SK-N-SH treated with all-trans-retinoic acid at 6 μM for 48 hours (cell line): ENCODE data around the gene TEX26.

Experiments used
- ATAC-seq: fragments of 200-7000 bp; cut with Tn5 transposase; 3 replicates; pipeline ENCODE4 v1.9.1; 2020; ENCODE audit warnings: mild to moderate bottlenecking, moderate library complexity
- ARNTL ChIP-seq: fragments of 450-650 bp; formaldehyde crosslinking; IDR thresholded peaks from 2 replicates; pipeline ENCODE4 v1.5.0; 2020; ENCODE audit warnings: low read depth, mild to moderate bottlenecking, moderate library complexity, borderline replicate concordance
- BACH2 ChIP-seq: fragments of 250-450 bp; sonication (Bioruptor Pico); IDR thresholded peaks from 2 replicates; pipeline ENCODE4 v1.9.0; 2021; ENCODE audit warnings: mild to moderate bottlenecking, borderline replicate concordance
- CREB5 ChIP-seq: fragments of 250-450 bp; sonication (Bioruptor Pico); IDR thresholded peaks from 2 replicates; pipeline ENCODE4 v1.5.1; 2020; ENCODE audit warnings: low read depth, mild to moderate bottlenecking, moderate library complexity
- CSDC2 ChIP-seq: fragments of 250-450 bp; sonication (Bioruptor Pico); IDR thresholded peaks from 2 replicates; pipeline ENCODE4 v1.5.0; 2020; ENCODE audit warnings: mild to moderate bottlenecking, moderate library complexity
- CSRNP3 ChIP-seq: fragments of 250-450 bp; sonication (Bioruptor Pico); IDR thresholded peaks from 2 replicates; pipeline ENCODE4 v1.5.1; 2021; ENCODE audit warnings: mild to moderate bottlenecking, moderate library complexity
- ESRRG ChIP-seq: fragments of 250-450 bp; sonication (Bioruptor Pico); IDR thresholded peaks from 2 replicates; pipeline ENCODE4 v1.6.1; 2021; ENCODE audit warnings: mild to moderate bottlenecking
- GLIS3 ChIP-seq: fragments of 250-450 bp; sonication (Bioruptor Pico); IDR thresholded peaks from 2 replicates; pipeline ENCODE4 v1.5.0; 2020; ENCODE audit warnings: mild to moderate bottlenecking, moderate library complexity
- OSR1 ChIP-seq: fragments of 250-450 bp; sonication (Bioruptor Pico); IDR thresholded peaks from 2 replicates; pipeline ENCODE4 v1.8.0; 2022; ENCODE audit warnings: moderate library complexity, mild to moderate bottlenecking, inconsistent platforms
- PATZ1 ChIP-seq: fragments of 250-450 bp; sonication (Bioruptor Pico); IDR thresholded peaks from 2 replicates; pipeline ENCODE4 v1.8.0; 2020; ENCODE audit warnings: mild to moderate bottlenecking, moderate library complexity, borderline replicate concordance
- POU6F1 ChIP-seq: fragments of 250-450 bp; sonication (Bioruptor Pico); IDR thresholded peaks from 2 replicates; pipeline ENCODE4 v1.8.0; 2021; ENCODE audit warnings: low read depth, mild to moderate bottlenecking, moderate library complexity, borderline replicate concordance
- PPARA ChIP-seq: fragments of 250-450 bp; sonication (Bioruptor Pico); IDR thresholded peaks from 2 replicates; pipeline ENCODE4 v1.5.0; 2020; ENCODE audit warnings: mild to moderate bottlenecking, borderline replicate concordance
- RARB ChIP-seq: fragments of 250-450 bp; sonication (Bioruptor Pico); IDR thresholded peaks from 2 replicates; pipeline ENCODE4 v1.8.0; 2021; ENCODE audit warnings: mild to moderate bottlenecking, moderate library complexity
- SNAI2 ChIP-seq: fragments of 250-450 bp; sonication (Bioruptor Pico); IDR thresholded peaks from 2 replicates; pipeline ENCODE4 v1.5.0; 2020; ENCODE audit warnings: mild to moderate bottlenecking, moderate library complexity
- TCF4 ChIP-seq: fragments of 250-450 bp; sonication (Bioruptor Pico); IDR thresholded peaks from 2 replicates; pipeline ENCODE4 v1.8.0; 2021; ENCODE audit warnings: mild to moderate bottlenecking, moderate library complexity, borderline replicate concordance
- TOX ChIP-seq: fragments of 250-450 bp; sonication (Bioruptor Pico); IDR thresholded peaks from 2 replicates; pipeline ENCODE4 v1.8.0; 2021; ENCODE audit warnings: mild to moderate bottlenecking, moderate library complexity, borderline replicate concordance
- ZC3H10 ChIP-seq: fragments of 250-450 bp; sonication (Bioruptor Pico); IDR thresholded peaks from 2 replicates; pipeline ENCODE4 v1.5.1; 2021; ENCODE audit warnings: mild to moderate bottlenecking, moderate library complexity
- ZFP3 ChIP-seq: fragments of 250-450 bp; sonication (Bioruptor Pico); IDR thresholded peaks from 2 replicates; pipeline ENCODE4 v1.5.0; 2020; ENCODE audit warnings: mild to moderate bottlenecking, moderate library complexity
- ZFP30 ChIP-seq: fragments of 450-650 bp; formaldehyde crosslinking; IDR thresholded peaks from 2 replicates; pipeline ENCODE4 v1.5.0; 2022; ENCODE audit warnings: mild to moderate bottlenecking, moderate library complexity
- ZNF565 ChIP-seq: fragments of 450-650 bp; formaldehyde crosslinking; conservative IDR thresholded peaks from 2 replicates; pipeline ENCODE4 v1.5.0; 2020; ENCODE audit warnings: low read depth, mild to moderate bottlenecking, moderate library complexity
- ZNF70 ChIP-seq: fragments of 450-650 bp; formaldehyde crosslinking; IDR thresholded peaks from 2 replicates; pipeline ENCODE4 v1.5.0; 2020; ENCODE audit warnings: mild to moderate bottlenecking, moderate library complexity
- ZNF8 ChIP-seq: fragments of 450-650 bp; formaldehyde crosslinking; IDR thresholded peaks from 2 replicates; pipeline ENCODE4 v1.5.0; 2020; ENCODE audit warnings: mild to moderate bottlenecking, moderate library complexity
- TF ChIP-seq, protein P1 (sequence below): fragments of 250-450 bp; sonication (Bioruptor Pico); IDR thresholded peaks from 2 replicates; pipeline ENCODE4 v1.5.0; 2020; ENCODE audit warnings: mild to moderate bottlenecking, moderate library complexity

TEX26 gene

DNA sequence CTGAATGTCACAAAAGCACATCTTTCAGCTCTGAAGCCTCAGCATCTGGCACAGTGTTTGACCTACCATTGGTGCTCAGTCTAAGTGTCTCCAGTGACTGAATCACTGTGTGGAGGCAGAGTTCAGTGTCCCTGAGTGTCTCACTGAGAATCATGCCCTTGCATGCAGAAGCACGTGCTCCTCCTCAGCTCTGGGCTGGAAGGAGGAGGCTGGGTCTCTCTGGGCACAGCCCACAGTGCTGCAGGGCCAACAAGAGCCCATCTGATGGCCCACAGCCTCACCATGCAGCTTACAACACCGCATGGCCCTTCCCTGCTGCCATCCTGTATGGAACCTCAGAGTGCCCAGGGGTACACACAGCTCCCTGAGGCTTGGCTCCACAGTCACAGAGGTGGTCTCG lies 86.1 kb downstream of the TEX26 start:
- no peak for ATAC-seq

GRCh38 chr13:31020996-31021395 lies 88.5 kb downstream of the TEX26 start:
- TF ChIP-seq ZFP30 (CRISPR knock-in tag) (no peak), PPARA (CRISPR knock-in tag) (no peak), TOX (CRISPR knock-in tag) (no peak), RARB (CRISPR knock-in tag) (no peak), OSR1 (CRISPR knock-in tag) (no peak), ZNF8 (CRISPR knock-in tag) (no peak), GLIS3 (CRISPR knock-in tag) (no peak), SNAI2 (CRISPR knock-in tag) (no peak), BACH2 (CRISPR knock-in tag) (no peak), ESRRG (no peak), TCF4 (CRISPR knock-in tag) (no peak), PATZ1 (no peak), CSDC2 (CRISPR knock-in tag) (no peak), POU6F1 (CRISPR knock-in tag) (no peak), CREB5 (CRISPR knock-in tag) (no peak), ZNF565 (CRISPR knock-in tag) (no peak), ZFP3 (CRISPR knock-in tag) (no peak), ARNTL (no peak)
- TF ChIP-seq, all 23 proteins: peak for 0
- ATAC-seq, result no peak

More for the DNA sequence above, 86.1 kb downstream of the TEX26 start:
- no peak for TF ChIP-seq ARNTL
- TF ChIP-seq RARB (CRISPR knock-in tag), result no peak
- no peak for TF ChIP-seq POU6F1 (CRISPR knock-in tag)
- no peak for TF ChIP-seq CSRNP3 (CRISPR knock-in tag)
- no peak for TF ChIP-seq ESRRG

DNA sequence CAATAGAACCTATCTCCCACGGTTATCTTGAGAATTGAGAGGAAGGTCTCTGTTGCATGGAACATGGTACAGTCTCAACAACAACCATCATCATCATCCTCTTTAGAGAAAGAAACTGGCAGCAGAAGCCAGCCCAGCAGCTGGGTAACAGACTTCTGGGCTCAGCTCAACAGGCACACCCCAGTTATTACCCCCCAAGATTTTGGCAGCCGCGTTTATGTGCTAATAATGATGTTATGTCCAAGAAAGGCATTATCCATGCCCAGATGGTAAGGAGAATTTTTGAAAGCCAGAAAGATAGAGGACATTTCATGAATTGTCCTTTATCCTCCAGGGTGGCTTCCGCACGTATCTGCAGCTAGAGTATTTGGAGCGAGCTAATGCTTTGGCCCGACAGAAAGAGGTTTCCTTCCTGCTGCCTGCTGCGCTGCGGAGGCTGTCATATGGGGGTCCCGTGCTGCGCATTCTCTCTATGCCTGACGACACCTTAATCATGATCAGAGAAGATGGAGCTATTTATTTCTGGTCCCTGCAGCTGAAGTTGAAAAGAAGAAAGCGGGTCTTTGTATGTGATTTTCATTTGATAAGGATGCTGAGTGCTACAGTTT lies 89.9 kb downstream of the TEX26 start:
- TF ChIP-seq ZNF70 (CRISPR knock-in tag) (no peak), BACH2 (CRISPR knock-in tag) (no peak), ZFP3 (CRISPR knock-in tag) (no peak), ESRRG (no peak), TOX (CRISPR knock-in tag) (no peak), ZC3H10 (CRISPR knock-in tag) (no peak), GLIS3 (CRISPR knock-in tag) (no peak), RARB (CRISPR knock-in tag) (no peak), CSDC2 (CRISPR knock-in tag) (no peak), POU6F1 (CRISPR knock-in tag) (no peak), ZFP30 (CRISPR knock-in tag) (no peak), SNAI2 (CRISPR knock-in tag) (no peak)
- TF ChIP-seq, protein P1, sequence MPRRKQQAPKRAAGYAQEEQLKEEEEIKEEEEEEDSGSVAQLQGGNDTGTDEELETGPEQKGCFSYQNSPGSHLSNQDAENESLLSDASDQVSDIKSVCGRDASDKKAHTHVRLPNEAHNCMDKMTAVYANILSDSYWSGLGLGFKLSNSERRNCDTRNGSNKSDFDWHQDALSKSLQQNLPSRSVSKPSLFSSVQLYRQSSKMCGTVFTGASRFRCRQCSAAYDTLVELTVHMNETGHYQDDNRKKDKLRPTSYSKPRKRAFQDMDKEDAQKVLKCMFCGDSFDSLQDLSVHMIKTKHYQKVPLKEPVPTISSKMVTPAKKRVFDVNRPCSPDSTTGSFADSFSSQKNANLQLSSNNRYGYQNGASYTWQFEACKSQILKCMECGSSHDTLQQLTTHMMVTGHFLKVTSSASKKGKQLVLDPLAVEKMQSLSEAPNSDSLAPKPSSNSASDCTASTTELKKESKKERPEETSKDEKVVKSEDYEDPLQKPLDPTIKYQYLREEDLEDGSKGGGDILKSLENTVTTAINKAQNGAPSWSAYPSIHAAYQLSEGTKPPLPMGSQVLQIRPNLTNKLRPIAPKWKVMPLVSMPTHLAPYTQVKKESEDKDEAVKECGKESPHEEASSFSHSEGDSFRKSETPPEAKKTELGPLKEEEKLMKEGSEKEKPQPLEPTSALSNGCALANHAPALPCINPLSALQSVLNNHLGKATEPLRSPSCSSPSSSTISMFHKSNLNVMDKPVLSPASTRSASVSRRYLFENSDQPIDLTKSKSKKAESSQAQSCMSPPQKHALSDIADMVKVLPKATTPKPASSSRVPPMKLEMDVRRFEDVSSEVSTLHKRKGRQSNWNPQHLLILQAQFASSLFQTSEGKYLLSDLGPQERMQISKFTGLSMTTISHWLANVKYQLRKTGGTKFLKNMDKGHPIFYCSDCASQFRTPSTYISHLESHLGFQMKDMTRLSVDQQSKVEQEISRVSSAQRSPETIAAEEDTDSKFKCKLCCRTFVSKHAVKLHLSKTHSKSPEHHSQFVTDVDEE (CRISPR knock-in tag), result no peak
- ATAC-seq, result no peak
